ENCODE measurements around the gene RS1. TPM values are rescaled to one million over a fixed set of nuclear protein-coding genes. Genes with fewer than 3 reads are reported as not detected.
A peak's percentile ranks its signal among the peaks of the same experiment; 100 is the strongest.

The RS1 gene
- polyA plus RNA-seq, 2 of the 4 experiments (the other 2 are of a cell fraction): not detected

DNA sequence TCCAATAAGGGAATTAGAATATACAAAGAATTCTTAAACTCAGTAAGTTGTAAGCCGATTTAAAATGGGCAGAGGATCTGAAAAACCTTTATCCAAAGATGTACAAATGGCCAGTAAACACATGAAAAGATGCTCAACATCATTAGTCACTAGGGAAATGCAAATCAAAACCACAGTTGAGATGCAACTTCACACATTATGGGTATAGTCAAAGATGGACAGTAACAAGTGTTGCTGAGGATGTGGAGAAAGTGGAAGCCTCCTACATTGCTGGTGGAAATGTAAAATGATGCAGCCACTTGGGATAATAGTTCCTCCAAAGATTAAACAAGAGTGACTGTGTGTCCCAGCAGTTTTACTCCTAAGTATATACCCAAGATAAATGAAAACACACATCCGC is 32.6 kb downstream of the RS1 start:
- H3K9me3 ChIP-seq: no peaks in the 10 kb centered on the region
- no peak for TF ChIP-seq JUN (IDR thresholded peaks at IDR 0.05)
- no peak for TF ChIP-seq POLR2A (IDR thresholded peaks at IDR 0.05; ENCODE audit: low read length)
- no peak for TF ChIP-seq HDAC2 (IDR thresholded peaks at IDR 0.05)
- no peak for TF ChIP-seq ZSCAN20 (CRISPR knock-in tag; IDR thresholded peaks at IDR 0.05)
- TF ChIP-seq BCL3 (IDR thresholded peaks at IDR 0.05): no peak
- TF ChIP-seq CBX2 (IDR thresholded peaks at IDR 0.05; ENCODE audit: borderline replicate concordance, low read depth): no peak
- TF ChIP-seq HES2 (IDR thresholded peaks at IDR 0.05): no peak
- no peak for TF ChIP-seq NFE2L2 (conservative IDR thresholded peaks at IDR 0.05; ENCODE audit: low read length)
- no peak for TF ChIP-seq ESRRA (IDR thresholded peaks at IDR 0.05; ENCODE audit: borderline replicate concordance, low read length)
- no peak for TF ChIP-seq NR3C1 (IDR thresholded peaks at IDR 0.05)
- TF ChIP-seq, protein P1, sequence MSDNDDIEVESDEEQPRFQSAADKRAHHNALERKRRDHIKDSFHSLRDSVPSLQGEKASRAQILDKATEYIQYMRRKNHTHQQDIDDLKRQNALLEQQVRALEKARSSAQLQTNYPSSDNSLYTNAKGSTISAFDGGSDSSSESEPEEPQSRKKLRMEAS (IDR thresholded peaks at IDR 0.05): no peak
- no peak for TF ChIP-seq EHF (CRISPR knock-in tag; IDR thresholded peaks at IDR 0.05)
- TF ChIP-seq PHF8 (IDR thresholded peaks at IDR 0.05; ENCODE audit: borderline replicate concordance, low read depth): no peak
- no peak for TF ChIP-seq MAZ (IDR thresholded peaks at IDR 0.05; ENCODE audit: borderline replicate concordance, low read depth, low read length)
- no peak for TF ChIP-seq SREBF2 (IDR thresholded peaks at IDR 0.05)
- no peak for TF ChIP-seq CBX8 (IDR thresholded peaks at IDR 0.05)
- TF ChIP-seq FOSL2 (IDR thresholded peaks at IDR 0.05): no peak
- TF ChIP-seq FOSL2 (CRISPR knock-in tag; IDR thresholded peaks at IDR 0.05): no peak
- DNase-seq (ENCODE audit: low read depth in 1 of 2, low spot score in 1 of 2) (no peak), ATAC-seq (no peak), FAIRE-seq (peak; percentile 54)
- no peak overlapping the region for H3K27ac ChIP-seq
- H3K4me3 ChIP-seq: no peak overlapping the region
- POLR2A ChIA-PET: no interaction called here
- H3K4me2 ChIP-seq: no peak overlapping the region
- 98% methylated on average over 2 of the region's 2 CpGs for WGBS (ENCODE audit: missing lambda C conversion rate)
- no peaks in the 10 kb centered on the region for H3K4me1 ChIP-seq
- CTCF ChIA-PET: no interaction called here

DNA sequence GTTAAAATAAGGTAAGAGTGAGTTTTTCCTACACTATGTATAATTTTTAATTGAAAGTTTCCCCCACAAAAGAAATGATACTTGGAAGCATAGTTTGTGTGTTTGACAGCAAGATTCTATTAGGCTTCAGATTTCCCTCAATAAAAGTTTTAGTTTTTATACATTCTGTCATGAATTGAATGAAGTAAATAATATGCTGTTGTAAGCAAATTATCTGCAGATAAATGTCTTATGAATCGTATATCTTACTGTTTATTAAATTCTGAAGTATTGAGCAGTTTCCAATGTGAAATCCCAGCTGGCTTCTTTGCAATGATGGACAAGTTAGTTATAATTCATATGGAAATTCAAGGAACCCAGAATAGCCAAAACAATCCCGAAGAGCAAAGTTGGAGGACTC is 33.5 kb downstream of the RS1 start:
- TF ChIP-seq HOXA7 (CRISPR knock-in tag; IDR thresholded peaks at IDR 0.05) (no peak), ESRRA (IDR thresholded peaks at IDR 0.05; ENCODE audit: borderline replicate concordance, low read length) (no peak), JUNB (IDR thresholded peaks at IDR 0.05) (no peak), MAFK (IDR thresholded peaks at IDR 0.05; ENCODE audit: partially characterized antibody) (peak; percentile 65)
- no peak for FAIRE-seq
- ChIA-PET CTCF (interaction anchor here (1.4 kb wide), 1 partner anchor 13 kb away, joined by 3 read pairs; no protein-coding TSS in a partner anchor), POLR2A (no interaction called here)
- Histone ChIP-seq H3K27ac (no peak overlapping the region), H3K9me3 (no peaks in the 10 kb centered on the region), H3K4me2 (no peak overlapping the region), H3K4me3 (no peak overlapping the region), H3K4me1 (no peaks in the 10 kb centered on the region)
- DNase-seq (ENCODE audit: low read depth in 1 of 2, low spot score in 1 of 2): no peak
- ATAC-seq: no peak
- 90% methylated on average over 2 of the region's 2 CpGs for WGBS (ENCODE audit: missing lambda C conversion rate)

DNA sequence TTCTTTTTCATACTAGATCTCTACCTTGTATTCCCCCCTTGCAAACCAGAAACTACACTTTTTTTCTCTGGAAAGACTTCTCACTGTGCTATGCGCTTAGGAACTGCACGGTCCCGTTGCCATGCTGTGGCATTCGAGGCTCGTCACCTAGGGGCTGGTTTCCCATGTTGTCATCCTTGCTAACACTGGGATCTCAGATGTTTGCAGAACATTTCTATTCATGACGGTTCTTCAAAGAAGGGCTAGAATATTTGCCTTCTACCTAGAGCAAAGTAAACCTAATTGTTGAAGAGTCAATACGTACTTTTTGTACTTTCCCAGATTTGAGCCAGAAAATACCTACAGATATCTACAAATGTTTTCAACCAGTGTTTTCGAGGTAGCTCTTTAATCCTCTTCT is 41.0 kb downstream of the RS1 start:
- ChIA-PET CTCF (interaction anchor here (0.6 to 0.7 kb wide), 2 partner anchors 25 to 254 kb away, joined by 3 read pairs; no protein-coding TSS in a partner anchor), POLR2A (no interaction called here)
- WGBS (ENCODE audit: missing lambda C conversion rate): 92% methylated on average over 8 of the region's 8 CpGs
- no peaks in the 10 kb centered on the region for H3K4me1 ChIP-seq
- TF ChIP-seq RARB (CRISPR knock-in tag; IDR thresholded peaks at IDR 0.05) (no peak), MAFK (IDR thresholded peaks at IDR 0.05; ENCODE audit: partially characterized antibody) (no peak), SREBF2 (IDR thresholded peaks at IDR 0.05) (no peak), TFCP2L1 (CRISPR knock-in tag; IDR thresholded peaks at IDR 0.05) (no peak)
- no peak overlapping the region for H3K4me2 ChIP-seq
- H3K9me3 ChIP-seq: no peaks in the 10 kb centered on the region
- H3K4me3 ChIP-seq: no peak overlapping the region
- ATAC-seq (no peak), FAIRE-seq (peak; percentile 61), DNase-seq (ENCODE audit: low read depth in 1 of 2, low spot score in 1 of 2) (no peak)
- H3K27ac ChIP-seq: no peak overlapping the region

DNA sequence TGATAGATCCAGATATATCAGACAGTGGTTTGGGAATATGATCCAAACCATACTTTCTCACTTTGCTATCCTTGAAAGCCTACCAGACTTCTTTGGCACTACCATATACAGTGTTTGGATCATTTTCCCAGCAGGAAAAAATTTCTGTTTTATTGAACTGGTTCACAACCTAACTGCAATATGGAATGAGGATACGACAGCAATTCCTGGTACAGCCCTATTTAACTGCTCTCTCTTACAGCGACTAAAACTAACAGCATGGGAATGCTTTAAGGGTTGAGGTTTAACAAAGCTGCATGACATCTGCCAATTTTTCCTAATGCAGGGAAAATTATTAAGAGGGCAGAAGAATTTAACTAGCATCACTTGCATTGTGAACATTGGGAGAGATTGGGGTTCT is 47.3 kb downstream of the RS1 start:
- Histone ChIP-seq H3K27ac (no peak overlapping the region), H3K4me3 (no peak overlapping the region), H3K9me3 (no peaks in the 10 kb centered on the region), H3K4me1 (no peaks in the 10 kb centered on the region), H3K4me2 (no peak overlapping the region)
- DNase-seq (ENCODE audit: low read depth in 1 of 2, low spot score in 1 of 2) (no peak), FAIRE-seq (no peak), ATAC-seq (no peak)
- 87% methylated on average over 2 of the region's 2 CpGs for WGBS (ENCODE audit: missing lambda C conversion rate)
- ChIA-PET CTCF (no interaction called here), POLR2A (no interaction called here)
- no peak for TF ChIP-seq HMGXB4 (CRISPR knock-in tag; IDR thresholded peaks at IDR 0.05; ENCODE audit: borderline replicate concordance)
- no peak for TF ChIP-seq EP300 (IDR thresholded peaks at IDR 0.05)
- no peak for TF ChIP-seq GATA3 (IDR thresholded peaks at IDR 0.05; ENCODE audit: borderline replicate concordance)
- TF ChIP-seq FOSB (CRISPR knock-in tag; IDR thresholded peaks at IDR 0.05): no peak
- no peak for TF ChIP-seq TP53 (CRISPR knock-in tag; IDR thresholded peaks at IDR 0.05)
- no peak for TF ChIP-seq JUN (IDR thresholded peaks at IDR 0.05)
- no peak for TF ChIP-seq FOXS1 (CRISPR knock-in tag; IDR thresholded peaks at IDR 0.05)
- no peak for TF ChIP-seq MAFK (IDR thresholded peaks at IDR 0.05; ENCODE audit: partially characterized antibody)
- TF ChIP-seq USF2 (IDR thresholded peaks at IDR 0.05): no peak
